DOHH2 (cell line): Measurements from ENCODE around the gene TMEM239.

Source experiments
- H3F3A ChIP-seq: fragments of 200-600 bp; sonication (generic), shearing (Covaris generic); 2 replicates; pipeline ENCODE4 v1.6.0; 2016; ENCODE audit warnings: antibody characterized with exemption, mild to moderate bottlenecking; ENCODE audit not compliant: control insufficient read depth, insufficient read depth
- H3K27ac ChIP-seq: fragments of 200-600 bp; sonication (generic); 2 replicates; pipeline ENCODE4 v1.5.1; 2014; ENCODE audit warnings: low read depth, mild to moderate bottlenecking, low read length, moderate library complexity
- H3K27me3 ChIP-seq: fragments of 200-600 bp; sonication (generic); 2 replicates; pipeline ENCODE4 v1.6.1; 2014; ENCODE audit warnings: mild to moderate bottlenecking, low read length, mixed read lengths; ENCODE audit not compliant: control insufficient read depth
- H3K36me3 ChIP-seq: fragments of 200-600 bp; sonication (generic); 2 replicates; pipeline ENCODE4 v1.6.1; 2014; ENCODE audit warnings: mild to moderate bottlenecking, low read length, moderate library complexity, mixed read lengths; ENCODE audit not compliant: control insufficient read depth
- H3K4me1 ChIP-seq: fragments of 200-600 bp; sonication (generic); 2 replicates; pipeline ENCODE4 v1.6.1; 2014; ENCODE audit warnings: mild to moderate bottlenecking, low read length, mixed read lengths; ENCODE audit not compliant: control insufficient read depth
- H3K4me2 ChIP-seq: fragments of 200-600 bp; sonication (generic); 2 replicates; pipeline ENCODE4 v1.6.0; 2014; ENCODE audit warnings: mild to moderate bottlenecking, low read length, moderate library complexity
- H3K4me3 ChIP-seq: fragments of 200-600 bp; sonication (generic); 2 replicates; pipeline ENCODE4 v1.5.1; 2014; ENCODE audit warnings: mild to moderate bottlenecking, low read length, mixed read lengths
- H3K79me2 ChIP-seq: fragments of 200-600 bp; sonication (generic); 2 replicates; pipeline ENCODE4 v1.6.1; 2014; ENCODE audit warnings: mild to moderate bottlenecking, low read length, mixed read lengths; ENCODE audit not compliant: control insufficient read depth
- H3K9me2 ChIP-seq: fragments of 200-600 bp; sonication (generic); replicated peaks from 2 replicates; pipeline ENCODE4 v1.6.1; 2014; ENCODE audit warnings: mild to moderate bottlenecking, low read length, mixed read lengths; ENCODE audit not compliant: control insufficient read depth
- H3K9me3 ChIP-seq: fragments of 200-600 bp; sonication (generic); 2 replicates; pipeline ENCODE4 v1.6.1; 2014; ENCODE audit warnings: antibody characterized with exemption, low read length, mixed read lengths; ENCODE audit not compliant: control insufficient read depth, insufficient read depth
- H4K20me1 ChIP-seq: fragments of 200-600 bp; sonication (generic); 2 replicates; pipeline ENCODE4 v1.6.0; 2014; ENCODE audit warnings: low read depth, mild to moderate bottlenecking, antibody characterized with exemption, low read length, moderate library complexity; ENCODE audit not compliant: control insufficient read depth, insufficient read depth
- EZH2phosphoT487 ChIP-seq: fragments of 200-600 bp; sonication (generic); IDR thresholded peaks from 2 replicates; pipeline ENCODE4 v1.6.1; 2017; ENCODE audit warnings: borderline replicate concordance, mild to moderate bottlenecking, antibody characterized with exemption, low read length, moderate library complexity, mixed read lengths
- TF ChIP-seq, protein P1 (sequence below): fragments of 200-600 bp; sonication (generic); IDR thresholded peaks from one replicate; pipeline ENCODE4 v1.5.1; 2014; ENCODE audit warnings: antibody characterized with exemption, mild to moderate bottlenecking, low read depth, low read length; ENCODE audit not compliant: poor library complexity, severe bottlenecking

TMEM239 gene

DNA sequence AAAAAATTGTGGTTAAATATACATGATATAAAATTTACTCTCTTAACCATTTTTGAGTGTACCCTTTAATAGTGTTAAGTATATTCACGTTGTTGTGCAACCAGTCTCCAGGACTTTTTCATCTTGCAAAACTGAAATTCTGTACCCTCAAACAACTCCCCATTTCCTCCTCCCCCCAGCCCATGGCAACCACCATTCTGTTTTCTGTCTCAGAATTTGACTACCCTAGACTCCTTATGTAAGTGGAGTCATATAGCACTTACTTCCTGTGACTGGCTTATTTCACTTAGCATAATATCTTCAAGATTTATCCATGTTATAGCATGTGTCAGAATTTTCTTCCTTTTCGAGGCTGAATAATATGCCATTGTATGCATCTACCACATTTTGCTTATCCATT is 29.4 kb downstream of the TMEM239 start:
- no peak overlapping the region for H3K27ac ChIP-seq
- no peaks in the 10 kb centered on the region for H3K9me3 ChIP-seq
- no peaks in the 10 kb centered on the region for H3F3A ChIP-seq
- H3K79me2 ChIP-seq: peaks cover 11% of the 10 kb centered on the region
- H3K4me2 ChIP-seq: no peak overlapping the region
- H3K4me3 ChIP-seq: no peak overlapping the region
- H3K27me3 ChIP-seq: no peaks in the 10 kb centered on the region
- H3K4me1 ChIP-seq: peaks cover 8% of the 10 kb centered on the region
- H3K36me3 ChIP-seq: no peaks in the 10 kb centered on the region
- TF ChIP-seq, protein P1, sequence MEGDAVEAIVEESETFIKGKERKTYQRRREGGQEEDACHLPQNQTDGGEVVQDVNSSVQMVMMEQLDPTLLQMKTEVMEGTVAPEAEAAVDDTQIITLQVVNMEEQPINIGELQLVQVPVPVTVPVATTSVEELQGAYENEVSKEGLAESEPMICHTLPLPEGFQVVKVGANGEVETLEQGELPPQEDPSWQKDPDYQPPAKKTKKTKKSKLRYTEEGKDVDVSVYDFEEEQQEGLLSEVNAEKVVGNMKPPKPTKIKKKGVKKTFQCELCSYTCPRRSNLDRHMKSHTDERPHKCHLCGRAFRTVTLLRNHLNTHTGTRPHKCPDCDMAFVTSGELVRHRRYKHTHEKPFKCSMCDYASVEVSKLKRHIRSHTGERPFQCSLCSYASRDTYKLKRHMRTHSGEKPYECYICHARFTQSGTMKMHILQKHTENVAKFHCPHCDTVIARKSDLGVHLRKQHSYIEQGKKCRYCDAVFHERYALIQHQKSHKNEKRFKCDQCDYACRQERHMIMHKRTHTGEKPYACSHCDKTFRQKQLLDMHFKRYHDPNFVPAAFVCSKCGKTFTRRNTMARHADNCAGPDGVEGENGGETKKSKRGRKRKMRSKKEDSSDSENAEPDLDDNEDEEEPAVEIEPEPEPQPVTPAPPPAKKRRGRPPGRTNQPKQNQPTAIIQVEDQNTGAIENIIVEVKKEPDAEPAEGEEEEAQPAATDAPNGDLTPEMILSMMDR: no peak
- no peak for TF ChIP-seq EZH2phosphoT487
- H4K20me1 ChIP-seq: no peaks in the 10 kb centered on the region
- no peaks in the 10 kb centered on the region for H3K9me2 ChIP-seq

DNA sequence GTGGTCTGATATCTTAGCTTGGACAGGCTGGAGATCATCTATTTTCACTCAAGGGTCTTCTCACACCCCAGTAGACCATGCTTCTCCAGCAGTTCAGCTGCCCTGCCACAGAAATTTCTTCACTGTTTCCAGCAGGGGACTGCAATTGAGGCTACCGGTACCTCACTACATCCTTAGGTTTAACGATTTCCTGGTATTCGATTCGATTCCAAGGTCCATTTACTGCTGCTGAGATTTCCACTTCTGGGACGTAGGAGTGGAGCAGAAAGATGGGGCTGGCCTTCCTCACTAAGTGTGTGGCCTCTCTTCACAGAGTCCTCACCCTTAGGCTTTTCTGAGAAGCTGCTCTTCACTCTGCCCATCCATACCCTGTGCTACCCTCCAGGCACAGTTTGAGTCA is 30.5 kb downstream of the TMEM239 start:
- Histone ChIP-seq H3K4me3 (no peak overlapping the region), H3K9me3 (no peaks in the 10 kb centered on the region), H4K20me1 (no peaks in the 10 kb centered on the region), H3K79me2 (peaks cover 1% of the 10 kb centered on the region), H3K4me2 (no peak overlapping the region), H3K36me3 (no peaks in the 10 kb centered on the region), H3F3A (no peaks in the 10 kb centered on the region), H3K4me1 (peaks cover 2% of the 10 kb centered on the region), H3K27me3 (no peaks in the 10 kb centered on the region), H3K9me2 (no peaks in the 10 kb centered on the region), H3K27ac (no peak overlapping the region)
- TF ChIP-seq, protein P1: no peak
- TF ChIP-seq EZH2phosphoT487: no peak

DNA sequence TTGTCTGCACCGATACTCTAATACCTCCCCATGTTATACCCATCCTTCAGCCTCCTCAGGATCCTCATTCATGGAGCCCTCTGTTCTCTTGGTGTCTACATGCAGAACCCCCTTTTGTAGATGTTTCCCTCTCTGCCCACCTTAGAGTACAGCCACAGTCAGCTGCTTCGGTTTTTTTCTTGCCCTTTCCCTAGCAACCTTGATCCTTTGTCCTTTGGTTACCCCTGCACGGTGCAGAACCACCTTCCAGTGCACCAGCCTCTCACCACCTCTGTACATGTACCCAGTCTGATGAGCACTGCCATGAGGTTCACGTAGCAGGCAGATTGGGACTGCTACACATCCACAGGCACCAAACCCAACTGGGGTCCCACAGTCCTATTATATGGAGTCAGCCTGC is 31.6 kb downstream of the TMEM239 start:
- Histone ChIP-seq H4K20me1 (no peaks in the 10 kb centered on the region), H3K27ac (no peak overlapping the region), H3K4me2 (no peak overlapping the region), H3K9me3 (no peaks in the 10 kb centered on the region), H3K4me1 (peaks cover 6% of the 10 kb centered on the region; the same call in 1 of the 2 replicates), H3K9me2 (no peaks in the 10 kb centered on the region), H3F3A (no peaks in the 10 kb centered on the region), H3K27me3 (no peaks in the 10 kb centered on the region), H3K79me2 (no peaks in the 10 kb centered on the region), H3K36me3 (no peaks in the 10 kb centered on the region), H3K4me3 (no peak overlapping the region)
- TF ChIP-seq, protein P1: no peak
- TF ChIP-seq EZH2phosphoT487: no peak
